CD4-positive, alpha-beta memory T cell (primary cell): ENCODE data around the gene ATP9B. TPM values are rescaled to one million over a fixed set of nuclear protein-coding genes. Genes with fewer than 3 reads are reported as not detected.

Experiments
- CTCF ChIA-PET: fragments of 350-600 bp; sonication (Branson Sonifier 250); formaldehyde crosslinking; loops from one replicate; lab custom pipeline; 2021; ENCODE audit warnings: inconsistent platforms; ENCODE audit not compliant: partially characterized antibody; lab: Charles Lee
- POLR2A ChIA-PET: fragments of 350-600 bp; sonication (Branson Sonifier 250); formaldehyde crosslinking; loops from one replicate; lab custom pipeline; 2021; ENCODE audit not compliant: partially characterized antibody; lab: Charles Lee
- DNase-seq, 5 donors: peaks; one replicate each; pipeline versions ENCODE4 v3.0.0 to v3.0.0-alpha.2; 2020 to 2022; ENCODE audit warnings: mixed read lengths in 1 of 5
- H3K27ac ChIP-seq: one replicate; pipeline ENCODE4 v1.7.0; 2013; ENCODE audit warnings: low read depth, low read length
- H3K27me3 ChIP-seq: 2 replicates; pipeline ENCODE4 v1.7.0; 2013; ENCODE audit warnings: mild to moderate bottlenecking, low read length, moderate library complexity; ENCODE audit not compliant: insufficient read depth
- H3K36me3 ChIP-seq: 2 replicates; pipeline ENCODE4 v1.7.0; 2013; ENCODE audit warnings: mild to moderate bottlenecking, low read length, moderate library complexity; ENCODE audit not compliant: insufficient read depth
- H3K4me1 ChIP-seq: 2 replicates; pipeline ENCODE4 v1.7.0; 2013; ENCODE audit warnings: mild to moderate bottlenecking, low read length, moderate library complexity; ENCODE audit not compliant: insufficient read depth
- H3K4me3 ChIP-seq, 2 donors: one replicate each; pipeline ENCODE4 v1.7.0; 2013; ENCODE audit warnings: low read length in 2 of 2, mild to moderate bottlenecking in 1 of 2
- H3K9me3 ChIP-seq, 2 donors: one replicate each; pipeline ENCODE4 v1.7.0; 2013; ENCODE audit warnings: low read length in 2 of 2, control low read depth in 1 of 2; ENCODE audit not compliant: control insufficient read depth in 1 of 2
- H3K27ac Mint-ChIP-seq, 7 donors: one replicate each; pipeline ENCODE4 v1.8.0; 2020 to 2021; ENCODE audit warnings: mixed read lengths in 7 of 7, mild to moderate bottlenecking in 6 of 7, inconsistent platforms in 3 of 7, moderate library complexity in 3 of 7
- H3K27me3 Mint-ChIP-seq, 2 donors: one replicate each; pipeline ENCODE4 v1.8.0; 2020 to 2021; ENCODE audit warnings: mixed read lengths in 2 of 2
- H3K36me3 Mint-ChIP-seq, 2 donors: one replicate each; pipeline ENCODE4 v1.8.0; 2020 to 2021; ENCODE audit warnings: mixed read lengths in 2 of 2, inconsistent platforms in 1 of 2, mild to moderate bottlenecking in 1 of 2
- H3K4me1 Mint-ChIP-seq, 4 donors: one replicate each; pipeline ENCODE4 v1.8.0; 2020 to 2021; ENCODE audit warnings: mixed read lengths in 4 of 4, mild to moderate bottlenecking in 1 of 4
- H3K4me3 Mint-ChIP-seq, 8 donors: one replicate each; pipeline ENCODE4 v1.8.0; 2020 to 2021; ENCODE audit warnings: mixed read lengths in 8 of 8, mild to moderate bottlenecking in 7 of 8, moderate library complexity in 6 of 8, inconsistent platforms in 3 of 8
- H3K9me3 Mint-ChIP-seq, 8 donors: one replicate each; pipeline ENCODE4 v1.8.0; 2020 to 2021; ENCODE audit warnings: mixed read lengths in 8 of 8, mild to moderate bottlenecking in 5 of 8, inconsistent platforms in 3 of 8, moderate library complexity in 1 of 8
- intact Hi-C: fragments of 100-400 bp; cut with micrococcal nuclease; formaldehyde crosslinking; loops from one replicate; pipeline ENCODE4 v1.15.1; 2023
- polyA plus RNA-seq, 2 donors: library from polyadenylated mRNA; unstranded; fragments of 300-500 nt; fragmentation: Illumina TruSeq; gene quantifications; one replicate each; pipeline ENCODE4 v1.2.3, GENCODE V29; 2021
- total RNA-seq, 2 experiments: library from RNA; stranded (reverse); gene quantifications; one replicate each; pipeline ENCODE4 v1.2.3, GENCODE V29; 2021

The ATP9B gene
- total and polyA plus RNA-seq, 4 experiments from 2014 or later, result 11.8 to 76.4 (median 49.9) TPM

DNA sequence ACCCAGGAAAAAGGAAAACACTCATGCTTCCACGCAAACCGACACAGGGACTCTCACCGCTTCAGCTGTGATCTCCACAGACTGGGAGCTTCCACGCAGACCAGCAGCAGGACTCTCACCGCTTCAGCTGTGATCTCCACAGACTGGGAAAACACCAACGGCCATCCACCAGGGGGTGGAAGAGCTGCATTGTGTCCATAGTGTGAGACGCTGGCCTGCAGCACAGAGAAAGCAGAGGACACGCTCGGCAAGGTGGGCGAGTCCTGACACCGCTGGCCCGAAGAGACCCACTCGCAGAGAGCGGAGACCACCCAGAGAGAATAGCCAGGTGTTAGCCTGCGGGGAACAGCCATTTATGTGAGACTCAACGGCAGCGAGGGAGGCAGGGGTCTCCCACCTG lies 284.1 kb downstream of the ATP9B start:
- CTCF ChIA-PET, result no interaction called here
- no peaks in the 10 kb centered on the region for H3K27me3 ChIP-seq
- DNase-seq, result no peak
- H3K4me1 ChIP-seq, result no peaks in the 10 kb centered on the region
- H3K36me3 Mint-ChIP-seq, result peaks cover 23 to 37% of the 10 kb centered on the region in 2 donors
- intact Hi-C loops, result no loop called here
- H3K36me3 ChIP-seq, result no peaks in the 10 kb centered on the region
- H3K27ac ChIP-seq, result no peak overlapping the region
- no peak overlapping the region for H3K4me3 ChIP-seq
- H3K4me3 Mint-ChIP-seq, result no peak overlapping the region
- H3K4me1 Mint-ChIP-seq, result peaks cover 0 to 2% (median under 1%) of the 10 kb centered on the region in 4 donors
- peak overlapping the region in 2 of 7 donors; percentile 23 to 56 for H3K27ac Mint-ChIP-seq
- no peaks in the 10 kb centered on the region for H3K27me3 Mint-ChIP-seq
- POLR2A ChIA-PET, result no interaction called here
- no peaks in the 10 kb centered on the region for H3K9me3 ChIP-seq
- H3K9me3 Mint-ChIP-seq, result peaks cover 0 to 2% (median 0%) of the 10 kb centered on the region in 8 donors

DNA sequence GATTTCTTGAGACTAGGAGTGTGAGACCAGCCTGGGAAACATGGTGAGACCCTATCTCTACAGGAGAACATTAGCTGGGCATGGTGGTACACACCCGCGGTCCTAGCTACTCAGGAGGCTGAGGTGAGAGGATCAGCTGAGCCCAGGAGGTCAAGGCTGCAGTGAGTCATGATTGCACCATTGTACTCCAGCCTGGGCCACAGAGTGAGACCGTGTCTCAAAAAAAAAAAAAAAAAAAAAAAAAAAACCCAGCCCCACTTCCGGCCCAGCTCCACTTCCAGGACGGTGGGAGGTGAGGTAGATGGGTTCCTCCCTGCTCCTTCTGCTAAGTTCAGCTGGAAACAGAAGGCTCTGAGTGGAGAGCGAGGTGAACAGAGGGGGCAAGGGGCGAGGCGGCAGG lies 285.2 kb downstream of the ATP9B start:
- no peak for DNase-seq
- ChIA-PET POLR2A (no interaction called here), CTCF (no interaction called here)
- Histone ChIP-seq H3K4me1 (no peaks in the 10 kb centered on the region), H3K9me3 (no peaks in the 10 kb centered on the region), H3K27me3 (no peaks in the 10 kb centered on the region), H3K4me3 (no peak overlapping the region), H3K27ac (no peak overlapping the region), H3K36me3 (no peaks in the 10 kb centered on the region)
- Mint-ChIP-seq H3K36me3 (peaks cover 21 to 36% of the 10 kb centered on the region in 2 donors), H3K9me3 (peaks cover 0 to 2% (median 0%) of the 10 kb centered on the region in 8 donors), H3K27ac (no peak overlapping the region), H3K4me3 (no peak overlapping the region), H3K27me3 (no peaks in the 10 kb centered on the region), H3K4me1 (peaks cover 0 to 2% (median under 1%) of the 10 kb centered on the region in 4 donors)
- intact Hi-C loops, result no loop called here

DNA sequence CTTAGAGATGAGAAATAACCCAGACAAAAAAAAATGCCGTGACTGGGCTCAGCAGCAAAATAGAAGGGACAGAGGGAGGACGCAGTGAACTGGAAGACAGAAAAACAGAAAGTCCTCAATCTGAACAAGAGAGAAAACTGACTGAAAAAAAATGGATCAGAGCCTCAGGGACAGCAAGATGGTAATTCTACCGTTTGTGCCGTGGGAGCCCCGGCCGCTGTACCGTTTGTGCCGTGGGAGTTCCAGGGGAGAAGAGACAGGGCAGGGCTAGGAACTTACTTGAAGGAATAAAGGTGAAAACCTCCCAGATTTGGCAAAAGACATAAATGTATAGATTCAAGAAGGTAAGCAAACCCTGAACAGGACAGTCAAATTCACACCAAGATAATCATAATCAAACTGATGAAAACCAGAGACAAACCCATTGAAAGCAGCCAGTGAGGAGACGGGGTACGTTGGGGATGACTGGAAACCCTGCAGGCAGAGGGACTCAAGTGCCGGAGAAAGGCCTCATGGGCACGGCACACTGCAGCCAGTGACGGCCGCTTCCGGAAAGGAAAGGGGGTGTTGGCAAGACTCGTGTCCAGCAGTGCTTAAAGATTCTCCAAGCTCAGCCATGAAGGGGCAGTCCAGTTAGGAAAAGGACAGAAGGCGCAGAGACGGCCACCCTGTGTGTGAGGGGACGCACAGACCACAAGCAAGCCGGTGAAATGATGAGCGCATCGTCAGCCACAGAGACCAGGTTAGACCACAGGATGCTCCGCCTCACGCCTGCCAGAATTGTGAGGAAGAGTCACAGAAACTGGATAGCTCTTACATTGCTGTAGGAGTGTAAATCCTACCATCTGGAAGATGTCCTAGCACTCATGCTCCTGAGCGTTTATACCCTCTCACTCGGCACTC lies 286.5 kb downstream of the ATP9B start:
- Mint-ChIP-seq H3K4me3 (no peak overlapping the region), H3K4me1 (peaks cover 0 to 2% (median under 1%) of the 10 kb centered on the region in 4 donors), H3K9me3 (peaks cover 0 to 2% (median 0%) of the 10 kb centered on the region in 8 donors), H3K27me3 (no peaks in the 10 kb centered on the region), H3K27ac (peak overlapping the region in 6 of 7 donors; percentile 6 to 91 (median 23)), H3K36me3 (peaks cover 19 to 33% of the 10 kb centered on the region in 2 donors)
- H3K27me3 ChIP-seq, result no peaks in the 10 kb centered on the region
- intact Hi-C loops, result no loop called here
- no peaks in the 10 kb centered on the region for H3K9me3 ChIP-seq
- DNase-seq, result no peak
- no peak overlapping the region for H3K27ac ChIP-seq
- H3K4me1 ChIP-seq, result no peaks in the 10 kb centered on the region
- peaks cover 12% of the 10 kb centered on the region for H3K36me3 ChIP-seq
- POLR2A ChIA-PET, result no interaction called here
- no peak overlapping the region for H3K4me3 ChIP-seq
- CTCF ChIA-PET, result no interaction called here

DNA sequence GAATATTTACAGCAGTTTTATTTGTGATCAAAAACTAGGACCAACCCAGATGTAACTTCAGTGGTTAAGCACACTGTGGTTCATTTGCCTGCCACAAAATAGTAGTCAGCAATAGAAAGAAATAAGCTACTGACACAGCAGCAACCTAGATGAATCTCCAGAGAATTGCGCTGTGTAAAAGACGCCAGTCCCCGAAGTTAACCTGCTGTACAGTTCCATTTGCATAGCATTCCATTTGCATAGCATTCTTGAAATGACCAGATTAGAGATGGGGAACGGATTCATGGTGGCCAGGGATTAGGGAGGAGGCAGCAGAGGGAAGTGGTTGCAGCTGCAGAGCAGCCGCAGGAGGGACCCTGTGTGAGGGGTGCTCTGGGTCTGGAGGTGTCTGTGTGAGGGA lies 287.2 kb downstream of the ATP9B start:
- no peaks in the 10 kb centered on the region for H3K27me3 Mint-ChIP-seq
- H3K4me1 Mint-ChIP-seq, result peaks cover 0 to 2% (median under 1%) of the 10 kb centered on the region in 4 donors
- Histone ChIP-seq H3K4me1 (no peaks in the 10 kb centered on the region), H3K27ac (no peak overlapping the region), H3K9me3 (no peaks in the 10 kb centered on the region), H3K4me3 (no peak overlapping the region), H3K36me3 (peaks cover 13% of the 10 kb centered on the region), H3K27me3 (no peaks in the 10 kb centered on the region)
- no peak for DNase-seq
- CTCF ChIA-PET, result no interaction called here
- peaks cover 0 to 2% (median 0%) of the 10 kb centered on the region in 8 donors for H3K9me3 Mint-ChIP-seq
- H3K27ac Mint-ChIP-seq, result peak overlapping the region in 3 of 7 donors; percentile 63 to 85 (median 69)
- no peak overlapping the region for H3K4me3 Mint-ChIP-seq
- intact Hi-C loops, result no loop called here
- peaks cover 15 to 33% of the 10 kb centered on the region in 2 donors for H3K36me3 Mint-ChIP-seq
- POLR2A ChIA-PET, result no interaction called here

DNA sequence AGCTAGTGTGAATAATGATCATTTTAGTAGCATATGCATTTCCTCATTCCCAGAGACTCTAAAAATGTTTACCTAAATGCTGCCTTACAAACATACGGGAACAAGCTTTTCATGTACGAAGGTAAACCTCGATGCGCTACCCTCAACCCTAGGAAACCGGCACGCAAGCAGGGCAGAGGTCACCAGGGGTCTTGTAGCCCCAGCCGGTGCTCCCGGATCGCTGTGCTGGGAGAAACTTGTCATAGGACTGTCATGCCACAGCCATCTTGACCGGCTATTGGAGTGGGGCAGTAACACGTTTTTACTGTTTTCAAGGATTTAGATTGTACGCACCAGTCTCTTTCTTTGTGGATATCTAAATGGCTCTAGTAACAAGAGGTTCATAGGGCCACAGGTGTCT lies 291.7 kb downstream of the ATP9B start:
- CTCF ChIA-PET, result interaction anchor here (1.3 to 2.5 kb wide), 3 partner anchors 15 to 20 kb away, joined by 4 to 12 read pairs (median 5); no protein-coding TSS in a partner anchor
- Histone ChIP-seq H3K27me3 (no peaks in the 10 kb centered on the region), H3K27ac (no peak overlapping the region), H3K4me1 (no peaks in the 10 kb centered on the region), H3K4me3 (no peak overlapping the region), H3K36me3 (peaks cover 16% of the 10 kb centered on the region), H3K9me3 (no peaks in the 10 kb centered on the region)
- DNase-seq, result no peak
- POLR2A ChIA-PET, result interaction anchor here (1.4 kb wide), 1 partner anchor 8 kb away, joined by 3 read pairs; no protein-coding TSS in a partner anchor
- Mint-ChIP-seq H3K27ac (peak overlapping the region in 1 of 7 donors; percentile 36), H3K4me1 (peaks cover 0 to 6% (median 0%) of the 10 kb centered on the region in 4 donors), H3K36me3 (peaks cover 31 to 55% of the 10 kb centered on the region in 2 donors), H3K9me3 (peaks cover 0 to 1% (median 0%) of the 10 kb centered on the region in 8 donors), H3K27me3 (no peaks in the 10 kb centered on the region), H3K4me3 (no peak overlapping the region)
- intact Hi-C loops, result no loop called here

DNA sequence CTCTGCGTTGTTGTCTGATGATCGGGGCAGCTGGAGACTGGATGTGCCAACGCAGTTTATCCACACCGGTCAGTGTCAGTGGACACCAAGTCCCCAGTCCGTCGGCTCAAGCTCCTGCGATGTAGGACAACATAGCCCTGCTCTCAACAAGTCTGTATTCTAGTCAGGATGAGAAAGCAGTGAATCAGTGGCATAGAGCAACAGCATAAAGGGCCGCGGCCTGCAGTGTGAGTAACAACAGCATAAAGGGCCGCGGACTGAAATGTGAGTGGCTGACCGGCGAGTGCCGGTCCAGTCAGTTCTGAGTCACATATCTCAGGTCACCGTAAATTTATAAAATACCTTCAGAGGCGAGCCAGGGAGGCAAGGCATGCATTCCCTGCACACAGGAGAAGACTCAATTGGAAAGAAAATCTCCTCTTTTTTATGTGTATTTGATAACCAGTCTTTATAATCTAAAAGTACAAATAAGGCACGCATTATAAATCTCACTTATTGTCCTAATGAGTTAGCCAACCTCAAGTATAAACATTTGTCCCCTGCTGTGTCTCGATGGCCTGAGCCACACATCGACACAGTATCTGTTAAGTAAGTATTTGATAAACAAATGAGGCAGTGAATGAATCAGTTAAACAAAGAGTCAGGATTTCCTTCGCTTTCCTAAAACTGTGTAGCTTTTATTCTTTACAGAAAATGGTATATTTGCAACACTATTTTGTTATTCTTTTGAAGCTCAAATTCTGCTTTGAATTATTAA lies 292.8 kb downstream of the ATP9B start:
- no peak for DNase-seq
- H3K27ac ChIP-seq, result no peak overlapping the region
- peak overlapping the region in 1 of 7 donors; percentile 77 for H3K27ac Mint-ChIP-seq
- no peak overlapping the region for H3K4me3 Mint-ChIP-seq
- no peaks in the 10 kb centered on the region for H3K9me3 ChIP-seq
- CTCF ChIA-PET, result interaction anchor here (1.1 to 2.0 kb wide), 3 partner anchors 14 to 19 kb away, joined by 3 to 5 read pairs (median 4); no protein-coding TSS in a partner anchor
- no peak overlapping the region for H3K4me3 ChIP-seq
- intact Hi-C loops, result no loop called here
- H3K4me1 Mint-ChIP-seq, result peaks cover 0 to 6% (median 3%) of the 10 kb centered on the region in 4 donors
- no peaks in the 10 kb centered on the region for H3K27me3 ChIP-seq
- POLR2A ChIA-PET, result no interaction called here
- peaks cover 0 to 1% (median 0%) of the 10 kb centered on the region in 8 donors for H3K9me3 Mint-ChIP-seq
- no peaks in the 10 kb centered on the region for H3K27me3 Mint-ChIP-seq
- peaks cover 17% of the 10 kb centered on the region for H3K36me3 ChIP-seq
- no peaks in the 10 kb centered on the region for H3K4me1 ChIP-seq
- peaks cover 34 to 59% of the 10 kb centered on the region in 2 donors for H3K36me3 Mint-ChIP-seq
